Activated T-helper 1 cell treated with anti-CD3 and anti-CD28 coated beads, Interleukin-12 subunit alpha, Interleukin-12 subunit beta, Interleukin-2, Interleukin-4 antibody, amounts not matched to agents 30 ng/mL and 10 ng/mL and 1 ng/mL, durations not matched to agents 14 hours and 24 hours and 36 hours (primary cell): ENCODE measurements around the gene RRAD. TPM values are rescaled to one million over a fixed set of nuclear protein-coding genes. Genes with fewer than 3 reads are reported as not detected.
A peak's percentile ranks its signal among the peaks of the same experiment; 100 is the strongest.
"Not testable (repeated sequence)": the region's sequence is repeated elsewhere in the genome, so short reads cannot be mapped to it uniquely, and the experiment has no call there.

Experiments
- DNase-seq: peaks from one replicate; pipeline ENCODE4 v3.0.0; 2021; ENCODE audit warnings: low spot score
- H3K27ac Mint-ChIP-seq: one replicate; pipeline ENCODE4 v1.8.0; 2021; ENCODE audit warnings: mild to moderate bottlenecking, mixed read lengths
- H3K27me3 Mint-ChIP-seq: one replicate; pipeline ENCODE4 v1.8.0; 2022; ENCODE audit warnings: mild to moderate bottlenecking, moderate library complexity, mixed read lengths; ENCODE audit not compliant: insufficient read depth
- H3K36me3 Mint-ChIP-seq: one replicate; pipeline ENCODE4 v1.8.0; 2021; ENCODE audit warnings: low read depth, mixed read lengths
- H3K4me1 Mint-ChIP-seq: one replicate; pipeline ENCODE4 v1.8.0; 2021; ENCODE audit warnings: low read depth, mixed read lengths
- H3K4me3 Mint-ChIP-seq: one replicate; pipeline ENCODE4 v1.8.0; 2021; ENCODE audit warnings: mild to moderate bottlenecking, moderate library complexity, mixed read lengths
- H3K9me3 Mint-ChIP-seq: one replicate; pipeline ENCODE4 v1.8.0; 2021; ENCODE audit warnings: mixed read lengths
- intact Hi-C: fragments of 100-400 bp; cut with micrococcal nuclease; formaldehyde crosslinking; loops from one replicate; pipeline ENCODE4 v1.15.1; 2024
- total RNA-seq: library from RNA; stranded (reverse); gene quantifications from 2 replicates; pipeline ENCODE4 v1.2.3, GENCODE V29; 2022

The RRAD gene
- total RNA-seq, 1 donor from 2014 or later = 0.83 TPM

- DNase-seq = no peak
- Mint-ChIP-seq H3K4me3 (peak within 1 kb of the TSS; percentile 96), H3K9me3 (no peaks in the 10 kb centered on the region), H3K36me3 (peaks cover 28% of the 10 kb centered on the region), H3K27me3 (no peaks in the 10 kb centered on the region), H3K27ac (peak within 1 kb of the TSS; percentile 87), H3K4me1 (peaks cover 53% of the 10 kb centered on the region)
- intact Hi-C loops = loop anchor here (2.0 kb wide), 1 partner anchor 63 kb away; no protein-coding TSS in a partner anchor
Observed at GRCh38 chr16:66935314-66936011, 10.1 kb upstream of the RRAD start, which contains the start of gene CES2. Gene CES2 (plus strand): TSS chr16:66935516. CDS start chr16:66935636, 120 bp downstream.

DNA sequence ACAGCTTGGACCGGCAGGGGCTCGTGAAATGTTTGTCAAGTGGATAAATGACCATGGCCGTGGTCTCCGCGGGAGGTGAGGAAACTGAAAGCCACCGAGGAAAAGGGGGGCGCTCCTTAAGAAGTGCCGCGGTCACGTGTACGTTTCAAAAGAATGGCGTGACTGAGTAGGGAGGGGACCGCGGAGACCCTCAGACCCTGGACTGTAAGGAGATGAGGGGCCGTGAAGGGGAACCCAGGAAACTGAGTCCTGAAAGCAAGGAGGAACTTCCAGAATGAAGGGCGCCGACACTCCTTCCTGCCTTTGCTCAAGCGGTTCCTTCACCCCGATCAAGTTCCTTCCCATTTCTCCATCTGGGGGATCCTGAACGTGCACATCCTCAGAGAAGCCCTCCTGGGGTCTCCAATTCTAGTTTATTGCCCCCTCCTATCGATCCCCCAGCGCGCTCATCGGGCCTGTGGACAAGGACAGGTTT lies 9.5 kb upstream of the RRAD start:
- intact Hi-C loops = loop anchor here (1.0 to 2.0 kb wide), 3 partner anchors 12 to 62 kb away; partner anchors contain the start of gene PDP2
- not testable (repeated sequence) for H3K27me3 Mint-ChIP-seq
- H3K36me3 Mint-ChIP-seq = peaks cover 28% of the 10 kb centered on the region

GRCh38 chr16:66934138-66934838 lies 9.0 kb upstream of the RRAD start, which contains the start of gene CIAO2B:
Gene CIAO2B (minus strand): TSS chr16:66934402. CDS start chr16:66934364, 38 bp downstream.
- Mint-ChIP-seq H3K36me3 (peaks cover 31% of the 10 kb centered on the region), H3K9me3 (no peaks in the 10 kb centered on the region), H3K4me1 (peaks cover 53% of the 10 kb centered on the region), H3K27ac (peak within 1 kb of the TSS; percentile 87), H3K4me3 (peak within 1 kb of the TSS; percentile 96), H3K27me3 (no peaks in the 10 kb centered on the region)
- DNase-seq = peak; percentile 88
- intact Hi-C loops = loop anchor here (1.0 to 2.0 kb wide), 3 partner anchors 13 to 61 kb away; partner anchors contain the start of gene PDP2

More for the DNA sequence above, 9.5 kb upstream of the RRAD start:
- H3K4me3 Mint-ChIP-seq = peak overlapping the region; percentile 96
- not testable (repeated sequence) for H3K9me3 Mint-ChIP-seq, DNase-seq
- H3K27ac Mint-ChIP-seq = peak overlapping the region; percentile 87
- peaks cover 53% of the 10 kb centered on the region for H3K4me1 Mint-ChIP-seq

DNA sequence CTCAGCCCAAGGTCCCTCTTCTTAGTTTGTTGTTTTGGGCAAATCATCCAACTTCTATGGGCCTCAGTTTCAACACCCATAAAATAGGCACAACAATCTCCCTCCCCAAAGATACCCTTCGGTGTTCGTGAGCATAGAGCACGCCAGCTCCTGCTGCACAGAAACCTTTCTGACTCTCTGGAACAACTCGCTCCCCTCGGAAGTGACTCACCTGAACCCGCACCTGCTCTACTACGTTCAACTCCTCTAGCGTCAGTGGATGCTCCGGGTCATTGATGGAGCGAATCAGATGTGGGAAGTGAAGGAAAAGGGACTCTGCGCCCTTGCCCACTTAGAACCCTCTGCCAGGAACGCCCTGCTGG lies 8.4 kb upstream of the RRAD start:
- Mint-ChIP-seq H3K4me3 (peak overlapping the region; percentile 96), H3K27me3 (no peaks in the 10 kb centered on the region), H3K36me3 (peaks cover 31% of the 10 kb centered on the region), H3K9me3 (no peaks in the 10 kb centered on the region), H3K27ac (peak overlapping the region; percentile 87), H3K4me1 (peaks cover 58% of the 10 kb centered on the region)
- intact Hi-C loops = loop anchor here (1.0 to 2.0 kb wide), 3 partner anchors 14 to 61 kb away; partner anchors contain the start of gene PDP2
- no peak for DNase-seq

DNA sequence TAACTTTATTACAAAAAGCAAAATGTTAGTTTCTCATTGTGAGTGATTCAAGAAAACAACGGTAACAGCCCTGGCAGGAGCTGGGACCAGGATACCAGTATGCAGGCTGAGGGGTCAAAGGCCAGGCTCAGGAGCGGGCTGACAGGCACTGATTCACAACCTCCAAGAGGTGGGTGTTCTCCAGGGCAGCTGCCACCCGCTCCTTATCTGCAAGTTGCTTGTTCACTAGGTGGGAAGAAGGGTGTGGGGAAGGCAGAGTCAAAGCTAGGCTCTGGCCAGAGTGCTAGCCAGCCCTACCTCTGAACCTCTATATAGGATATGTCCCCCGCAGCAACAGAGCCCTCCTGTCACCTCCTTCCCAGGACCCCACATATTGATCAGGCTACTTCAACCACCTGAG lies 6.7 kb upstream of the RRAD start:
- peaks cover 61% of the 10 kb centered on the region for H3K4me1 Mint-ChIP-seq
- H3K27me3 Mint-ChIP-seq = no peaks in the 10 kb centered on the region
- DNase-seq = no peak
- H3K4me3 Mint-ChIP-seq = peak overlapping the region; percentile 96
- peaks cover 27% of the 10 kb centered on the region for H3K36me3 Mint-ChIP-seq
- intact Hi-C loops = no loop called here
- H3K27ac Mint-ChIP-seq = peak overlapping the region; percentile 33
- no peaks in the 10 kb centered on the region for H3K9me3 Mint-ChIP-seq

DNA sequence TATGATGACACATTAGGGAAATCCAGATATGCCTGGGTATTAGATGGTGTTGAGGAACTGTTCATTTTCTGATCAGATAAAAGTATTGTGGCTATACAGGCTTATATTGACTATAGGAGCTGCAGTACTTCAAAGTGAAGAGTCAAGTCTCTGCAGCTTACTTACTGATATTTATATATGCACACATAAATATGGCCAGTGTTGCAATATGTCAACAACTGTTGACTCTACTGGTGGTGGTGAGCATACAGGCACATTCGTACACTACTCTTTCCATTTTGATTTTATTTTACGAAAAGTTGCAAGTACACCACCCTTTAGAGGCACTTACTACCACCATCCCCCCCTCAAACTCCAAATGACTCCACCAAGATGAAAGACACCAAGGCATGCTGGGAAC lies 6.3 kb upstream of the RRAD start:
- Mint-ChIP-seq H3K4me3 (peak overlapping the region; percentile 71), H3K27me3 (peaks cover under 1% of the 10 kb centered on the region), H3K36me3 (peaks cover 25% of the 10 kb centered on the region), H3K27ac (no peak overlapping the region), H3K4me1 (peaks cover 57% of the 10 kb centered on the region), H3K9me3 (no peaks in the 10 kb centered on the region)
- no peak for DNase-seq
- intact Hi-C loops = no loop called here

DNA sequence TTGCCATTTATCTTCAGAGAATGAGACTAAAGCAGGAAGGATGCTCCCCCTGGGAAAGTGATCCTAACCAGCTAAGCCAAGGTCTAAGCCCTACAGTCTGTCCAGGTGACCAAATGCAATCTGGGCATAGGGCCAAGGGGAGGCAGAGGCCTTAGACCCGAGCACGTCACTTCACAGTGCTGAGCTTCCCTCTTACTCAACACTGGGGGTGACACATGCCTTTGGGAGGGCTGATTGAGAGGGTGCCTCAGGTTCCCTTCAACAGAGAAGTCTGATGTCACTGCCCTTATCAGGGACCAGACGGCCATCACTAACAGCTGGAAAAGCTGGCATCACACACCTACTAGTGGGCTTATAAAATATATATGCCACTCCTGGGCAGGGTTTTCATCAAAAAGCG lies 4.9 kb upstream of the RRAD start:
- peaks cover 24% of the 10 kb centered on the region for H3K36me3 Mint-ChIP-seq
- H3K4me3 Mint-ChIP-seq = no peak overlapping the region
- H3K27me3 Mint-ChIP-seq = peaks cover 5% of the 10 kb centered on the region
- DNase-seq = no peak
- H3K9me3 Mint-ChIP-seq = no peaks in the 10 kb centered on the region
- peaks cover 54% of the 10 kb centered on the region for H3K4me1 Mint-ChIP-seq
- H3K27ac Mint-ChIP-seq = no peak overlapping the region
- intact Hi-C loops = no loop called here

GRCh38 chr16:66928702-66929388 lies 3.5 kb upstream of the RRAD start:
- H3K36me3 Mint-ChIP-seq = peaks cover 19% of the 10 kb centered on the region
- DNase-seq = no peak
- peaks cover 11% of the 10 kb centered on the region for H3K27me3 Mint-ChIP-seq
- H3K9me3 Mint-ChIP-seq = no peaks in the 10 kb centered on the region
- peak overlapping the region; percentile 61 for H3K27ac Mint-ChIP-seq
- intact Hi-C loops = loop anchor here (1.0 to 2.0 kb wide), 2 partner anchors 34 to 98 kb away; partner anchors contain the start of gene NAE1
- no peak overlapping the region for H3K4me3 Mint-ChIP-seq
- peaks cover 52% of the 10 kb centered on the region for H3K4me1 Mint-ChIP-seq

GRCh38 chr16:66927918-66928649 lies 2.7 kb upstream of the RRAD start:
- intact Hi-C loops = loop anchor here (1.0 to 2.0 kb wide), 2 partner anchors 33 to 97 kb away; partner anchors contain the start of gene NAE1
- no peak for DNase-seq
- Mint-ChIP-seq H3K4me3 (no peak overlapping the region), H3K9me3 (no peaks in the 10 kb centered on the region), H3K27ac (peak overlapping the region; percentile 61), H3K27me3 (peaks cover 14% of the 10 kb centered on the region), H3K4me1 (peaks cover 54% of the 10 kb centered on the region), H3K36me3 (peaks cover 13% of the 10 kb centered on the region)

DNA sequence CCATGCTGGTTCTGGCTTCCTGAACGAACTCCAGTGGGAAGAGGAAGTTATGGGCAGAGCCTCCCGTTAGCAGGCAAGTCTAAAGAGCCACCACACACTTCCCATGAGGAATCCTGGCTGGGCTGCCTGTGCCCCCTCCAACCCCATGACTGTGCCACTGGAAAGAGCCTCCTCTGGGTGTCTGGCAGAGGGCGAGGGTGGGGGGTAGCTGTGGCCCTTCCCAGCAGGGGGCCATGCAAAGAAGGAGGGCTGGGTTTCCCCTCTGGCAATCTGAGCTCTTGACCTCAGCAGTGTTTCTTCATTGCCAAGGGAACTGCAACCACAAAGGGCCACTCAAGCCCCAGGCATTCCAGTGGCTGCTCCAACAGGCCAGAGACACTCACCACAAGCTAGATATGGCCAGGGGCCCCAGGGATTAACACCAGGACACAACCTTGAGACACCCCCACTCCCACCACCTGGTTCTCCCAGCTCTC lies 1.7 kb upstream of the RRAD start:
- Mint-ChIP-seq H3K4me3 (no peak overlapping the region), H3K27ac (no peak overlapping the region), H3K27me3 (peaks cover 14% of the 10 kb centered on the region), H3K9me3 (no peaks in the 10 kb centered on the region), H3K36me3 (peaks cover 5% of the 10 kb centered on the region), H3K4me1 (peaks cover 44% of the 10 kb centered on the region)
- no peak for DNase-seq
- intact Hi-C loops = no loop called here

DNA sequence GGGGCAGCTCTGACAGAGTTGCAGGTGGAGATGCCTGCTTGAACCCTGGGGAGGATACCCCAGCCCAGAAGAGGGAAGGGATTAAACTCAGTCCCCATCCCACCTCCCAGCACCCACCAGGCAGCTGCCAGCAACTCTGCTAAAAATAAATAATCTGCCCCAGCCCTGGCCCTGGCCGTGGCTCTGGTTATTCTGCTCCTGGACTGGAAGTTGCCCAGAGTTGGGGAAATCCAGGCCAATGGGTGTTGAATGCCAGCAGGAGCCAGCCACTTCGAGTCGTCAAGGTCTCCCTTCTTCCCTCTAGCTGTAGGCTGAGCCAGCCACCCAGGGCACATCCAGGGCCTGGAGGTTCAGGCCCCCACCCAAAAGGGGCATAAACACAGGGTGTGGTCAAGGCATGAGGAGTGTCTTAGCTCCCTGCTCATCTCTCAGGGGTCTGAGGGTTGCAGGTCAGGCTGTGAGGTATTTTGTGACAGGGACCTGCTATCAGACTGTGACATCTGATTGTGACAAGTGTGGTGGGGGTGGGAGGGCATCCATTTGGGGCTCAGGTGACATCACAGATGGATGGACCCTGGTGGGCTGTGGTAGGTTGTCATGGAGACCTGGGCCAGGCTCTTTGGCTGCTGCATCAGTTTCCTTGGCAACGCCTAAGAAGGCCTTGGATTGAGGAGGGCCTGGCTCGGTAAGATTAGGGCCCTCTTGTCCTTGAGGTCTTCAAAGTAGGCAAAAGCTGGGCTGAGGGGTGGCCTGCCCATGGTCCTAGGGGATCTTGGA lies 1.0 kb upstream of the RRAD start:
- Mint-ChIP-seq H3K27me3 (peaks cover 15% of the 10 kb centered on the region), H3K27ac (no peak overlapping the region), H3K4me1 (peaks cover 39% of the 10 kb centered on the region), H3K36me3 (peaks cover 2% of the 10 kb centered on the region), H3K9me3 (no peaks in the 10 kb centered on the region), H3K4me3 (peak overlapping the region; percentile 30)
- intact Hi-C loops = no loop called here
- DNase-seq = no peak
